Measurements from ENCODE around the gene OXA1L.

GRCh38 chr14:22761734-22762133 lies 4.8 kb upstream of the OXA1L start:
- TF ChIP-seq EZH2 (IDR thresholded peaks at IDR 0.05; ENCODE audit: borderline replicate concordance) (no peak), EZH2phosphoT487 (IDR thresholded peaks at IDR 0.05; ENCODE audit: low read depth, severe bottlenecking, unreplicated experiment) (no peak)

Measured in hepatocyte (in vitro differentiated cells).